ENCODE data around the gene VMP1.
"Not testable (repeated sequence)": the region's sequence is repeated elsewhere in the genome, so short reads cannot be mapped to it uniquely, and the experiment has no call there.

VMP1 gene

GRCh38 chr17:59873414-59873813, 166.0 kb downstream of the VMP1 start:
- DNase-seq = not testable (repeated sequence)

DNA sequence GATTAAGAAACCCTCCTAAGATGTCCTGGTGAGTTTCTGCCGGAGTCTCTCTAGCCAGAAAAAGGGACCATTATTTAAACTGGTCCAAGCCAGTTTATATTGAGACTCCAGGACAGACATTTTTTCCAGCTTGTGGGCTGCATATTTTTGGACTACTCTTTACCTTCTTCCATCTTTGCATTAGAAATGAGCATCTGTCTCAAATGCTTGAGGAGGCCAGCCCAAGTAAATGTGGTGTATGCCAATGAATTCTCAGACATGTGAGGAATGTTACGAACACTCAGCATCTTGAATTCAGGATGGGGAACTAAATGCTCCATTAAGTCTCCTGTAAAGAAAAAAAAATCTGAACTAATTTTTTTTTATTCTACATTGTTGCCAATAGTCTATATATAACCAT, 166.9 kb downstream of the VMP1 start:
- DNase-seq = no peak

GRCh38 chr17:59876107-59876506, 168.7 kb downstream of the VMP1 start:
- DNase-seq = no peak

DNA sequence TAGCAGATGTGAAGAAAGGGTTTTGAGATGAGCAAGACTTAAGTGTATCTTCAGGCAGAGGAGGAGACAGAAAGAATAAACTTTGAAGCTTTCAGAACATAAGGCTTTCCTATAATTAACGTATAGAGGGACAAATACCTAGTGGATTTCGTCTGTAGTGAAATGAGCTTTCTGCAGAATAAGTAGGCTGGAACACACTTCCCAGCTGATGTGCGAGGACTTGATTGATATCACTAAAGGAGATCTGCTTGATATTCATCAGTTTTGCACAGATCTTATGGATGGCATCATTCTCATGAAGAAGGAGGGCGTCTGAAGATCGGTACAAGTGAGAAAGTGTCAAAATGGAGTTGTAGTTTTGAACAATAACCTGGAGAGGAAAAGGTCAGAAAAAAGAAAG, 170.5 kb downstream of the VMP1 start:
- no peak for DNase-seq

- DNase-seq = no peak
Measured at GRCh38 chr17:59878624-59879023, 171.2 kb downstream of the VMP1 start.

DNA sequence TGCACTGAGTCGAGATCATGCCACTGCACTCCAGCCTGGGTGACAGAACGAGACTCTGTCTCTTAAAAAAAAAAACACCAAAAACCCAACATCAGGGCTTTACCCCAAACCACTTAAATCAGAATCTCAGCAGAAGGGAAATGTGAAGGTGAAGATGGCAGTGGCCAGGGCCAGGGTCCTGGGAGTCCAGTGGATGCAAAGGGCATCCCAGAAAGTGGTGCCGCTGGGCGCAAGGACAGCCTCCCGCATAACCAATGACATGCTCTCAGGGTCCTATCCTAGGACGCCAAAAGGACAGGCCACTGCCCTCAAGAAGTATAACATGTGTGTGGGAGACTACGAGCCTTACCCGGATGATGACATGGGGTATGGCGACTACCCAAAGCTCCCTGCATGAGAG, 177.4 kb downstream of the VMP1 start:
- no peak for DNase-seq

- no peak for DNase-seq
Measured at GRCh38 chr17:59888145-59888750, 180.8 kb downstream of the VMP1 start.

GRCh38 chr17:59890720-59891119, 183.3 kb downstream of the VMP1 start:
- no peak for DNase-seq

Data from retina (tissue), 1 donor.